BJ (cell line): ENCODE results near the gene FCGR2B. TPM values are rescaled to one million over a fixed set of nuclear protein-coding genes. Genes with fewer than 3 reads are reported as not detected.

ENCODE experiments used
- polyA plus RNA-seq: library from polyadenylated mRNA; depleted of rRNA; stranded (reverse); fragments of >200 nt; gene quantifications from 2 replicates; pipeline ENCODE4 v1.2.3, GENCODE V29; 2011; rRNA removed
- small RNA-seq: library from RNA; depleted of rRNA; stranded (forward); fragments of <200 nt; gene quantifications from one replicate; pipeline ENCODE3, GENCODE V24; 2012; ENCODE audit warnings: low replicate concordance, low read depth; ENCODE audit not compliant: insufficient read length

Gene FCGR2B
- polyA plus RNA-seq, 1 experiment: not detected

Small RNAs within 50 kb of the gene (small RNA-seq; reads per million reads assigned to genes)
- gene RF00019: not detected

Other genes with a start within 250 kb of the FCGR2B start
- gene FCGR2A, start 157.7 kb upstream of the FCGR2B start, polyA plus RNA-seq: 0.09 and 0.11 TPM in 2 replicates
- 0.04 and 0.05 TPM in 2 replicates for gene HSPA6, start 138.6 kb upstream of the FCGR2B start, polyA plus RNA-seq
- not detected in 2 replicates for gene FCGR3A, start 113.3 kb upstream of the FCGR2B start, polyA plus RNA-seq
- gene FCGR3B, start 32.0 kb upstream of the FCGR2B start, polyA plus RNA-seq: not detected in 2 replicates
- 0.97 and 2.0 TPM in 2 replicates for gene FCRLA, start 44.1 kb downstream of the FCGR2B start, polyA plus RNA-seq
- 1.5 and 2.6 TPM in 2 replicates for gene FCRLB, start 58.4 kb downstream of the FCGR2B start, polyA plus RNA-seq
- 28.1 and 34.1 TPM in 2 replicates for gene DUSP12, start 86.6 kb downstream of the FCGR2B start, polyA plus RNA-seq
- 22.2 and 34.0 TPM in 2 replicates for gene ATF6, start 103.2 kb downstream of the FCGR2B start, polyA plus RNA-seq